Activated CD4-positive, alpha-beta T cell treated with anti-CD3 and anti-CD28 coated beads, Interleukin-2, Interleukin-6, amounts not matched to agents 100 ng/mL and 50 ng/mL, durations not matched to agents 16 hours and 8 hours (primary cell): ENCODE results near the gene SMC6.

Experiments
- DNase-seq: peaks from one replicate; pipeline ENCODE4 v3.0.0-alpha.2; 2020

The SMC6 gene

DNA sequence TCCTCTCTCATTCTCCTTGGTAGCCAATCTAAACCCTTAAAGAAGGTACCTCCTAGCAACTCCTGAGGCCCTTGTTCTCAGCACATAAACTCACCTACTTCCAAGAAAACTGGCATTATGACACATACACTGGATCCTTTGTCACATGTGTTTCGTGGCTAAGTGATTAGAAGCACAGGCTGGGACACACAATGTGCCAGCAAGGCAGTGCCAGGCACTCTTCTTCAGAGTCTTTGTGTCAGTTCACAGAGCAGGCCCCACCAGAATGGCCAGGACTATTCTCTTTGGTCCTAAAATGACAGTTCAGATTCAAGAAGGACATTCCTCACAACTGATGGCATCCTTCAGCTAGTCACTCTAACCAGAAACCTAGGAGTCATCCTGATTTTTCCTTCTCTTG lies 40.3 kb downstream of the SMC6 start:
- DNase-seq = peak; percentile 2

DNA sequence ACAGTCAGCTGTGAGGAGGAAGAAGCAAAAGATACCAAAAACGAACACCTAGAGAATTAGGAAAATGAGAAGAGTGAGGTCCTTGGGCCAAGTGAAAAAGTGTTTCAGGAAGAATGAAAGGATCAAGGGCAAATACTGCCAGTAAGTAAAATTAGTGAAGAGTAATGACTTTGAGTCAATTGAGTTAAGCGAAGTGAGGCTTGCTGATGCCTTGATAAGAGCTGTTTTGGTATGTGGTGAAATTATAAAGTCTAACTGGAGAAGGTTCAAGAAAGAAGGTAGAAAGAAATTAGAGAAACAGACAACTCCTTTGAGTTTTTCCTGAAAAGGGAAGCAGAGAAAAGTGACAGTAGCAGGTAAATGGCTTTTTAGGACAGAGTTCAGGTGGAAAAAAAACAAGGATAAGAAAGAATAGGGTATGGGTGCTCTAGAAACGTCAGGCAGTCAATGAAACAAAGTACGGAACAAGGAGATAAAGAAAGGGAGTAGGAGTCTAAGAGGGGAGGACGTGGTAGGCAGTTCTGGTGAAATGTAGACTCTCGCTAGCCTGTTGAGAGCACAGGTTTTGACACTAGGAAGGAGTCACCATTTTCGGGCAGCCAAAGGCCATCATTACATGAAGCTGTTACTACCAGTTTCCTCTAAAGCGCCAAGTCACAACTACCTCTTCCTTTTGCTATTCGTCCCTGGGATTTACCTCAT lies 42.9 kb downstream of the SMC6 start:
- DNase-seq = no peak

DNA sequence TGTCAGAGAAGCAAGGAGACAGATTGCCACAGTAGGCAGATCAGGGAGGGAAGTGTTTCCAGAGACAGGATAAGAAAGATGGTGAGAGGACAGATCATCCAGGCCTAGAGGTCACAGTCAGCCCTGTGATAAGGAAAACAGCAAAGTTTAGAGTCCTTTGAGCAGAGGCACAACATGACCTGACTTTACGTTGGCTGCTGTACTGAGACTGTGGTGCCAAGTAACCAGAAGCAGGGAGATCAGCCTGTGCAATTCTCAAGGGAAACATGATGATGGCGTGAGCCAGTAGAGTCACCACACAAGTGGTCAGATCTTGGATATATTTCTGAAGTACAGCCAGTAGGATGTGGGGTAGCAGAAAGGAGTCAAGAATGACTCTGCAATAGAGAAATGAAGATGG lies 43.7 kb downstream of the SMC6 start:
- no peak for DNase-seq

DNA sequence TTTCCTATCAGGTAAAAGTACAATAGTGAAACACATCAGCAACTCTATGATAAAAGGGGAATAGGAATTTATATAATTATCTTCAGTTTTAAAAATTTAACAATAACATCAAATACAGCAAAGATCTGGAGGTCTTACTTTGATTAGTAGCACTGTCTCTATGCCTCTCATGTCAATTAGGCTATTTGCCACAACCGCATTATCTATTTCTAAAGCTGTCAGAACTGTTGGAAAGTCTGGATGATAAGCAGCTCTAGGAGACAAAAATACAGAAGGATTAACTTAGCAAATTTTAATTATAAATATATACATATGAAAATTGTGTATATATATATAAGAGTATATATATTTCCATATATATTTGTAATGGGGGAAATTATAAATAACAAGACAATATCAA lies 45.1 kb downstream of the SMC6 start:
- no peak for DNase-seq

DNA sequence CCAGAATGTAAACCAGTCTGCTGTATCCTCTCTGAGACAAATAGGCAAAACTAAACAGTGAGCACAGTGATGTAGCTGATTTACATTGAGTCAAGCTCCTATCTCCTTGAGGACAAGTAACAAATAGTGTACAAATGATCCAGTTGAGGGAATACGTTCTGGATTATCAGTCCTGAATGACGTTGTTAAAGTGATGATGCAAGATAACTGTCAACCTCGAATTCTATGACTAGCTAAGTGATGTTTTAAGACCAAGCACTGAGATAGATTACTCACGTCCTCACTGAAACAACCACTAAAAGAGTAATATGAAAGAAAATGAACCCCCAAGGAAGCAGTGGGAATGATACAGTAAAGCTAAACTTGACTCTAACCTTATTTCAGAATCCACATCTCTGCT lies 46.8 kb downstream of the SMC6 start:
- no peak for DNase-seq

DNA sequence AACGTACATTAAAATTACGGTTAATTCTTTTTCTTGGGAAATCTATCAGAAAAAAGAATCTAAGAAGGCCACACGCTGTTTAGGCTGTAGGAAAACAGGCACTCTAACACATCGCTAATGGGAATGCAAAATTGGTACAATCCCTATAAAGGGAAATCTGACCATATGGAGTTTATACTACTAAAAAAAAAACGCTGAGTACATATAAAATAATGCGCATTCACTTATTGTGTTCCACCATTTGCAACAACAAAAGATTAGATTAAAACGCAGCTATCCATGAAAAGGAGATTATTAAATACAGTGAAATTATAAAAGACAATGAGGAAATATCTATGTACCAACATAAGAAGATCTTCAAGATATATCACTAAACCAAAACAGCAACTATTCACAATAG lies 62.8 kb downstream of the SMC6 start:
- DNase-seq = no peak

DNA sequence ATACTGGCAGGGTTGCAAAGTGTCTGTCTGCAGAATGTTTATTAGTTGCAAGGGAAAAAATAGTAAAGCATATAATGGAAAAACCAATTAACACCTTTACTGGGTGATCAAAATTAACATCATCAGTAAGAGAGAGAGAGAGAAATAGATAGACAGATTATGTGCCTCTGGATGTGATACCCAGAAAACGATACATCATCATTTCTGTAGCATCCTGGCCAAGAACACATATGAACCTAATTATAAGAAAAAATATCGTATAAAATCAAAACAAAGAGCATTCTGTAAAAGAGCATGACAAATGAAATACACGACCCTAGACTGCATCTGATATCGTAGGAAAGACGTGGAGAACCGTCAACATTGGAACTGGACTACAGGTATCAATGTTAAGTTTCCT lies 64.6 kb downstream of the SMC6 start:
- no peak for DNase-seq

DNA sequence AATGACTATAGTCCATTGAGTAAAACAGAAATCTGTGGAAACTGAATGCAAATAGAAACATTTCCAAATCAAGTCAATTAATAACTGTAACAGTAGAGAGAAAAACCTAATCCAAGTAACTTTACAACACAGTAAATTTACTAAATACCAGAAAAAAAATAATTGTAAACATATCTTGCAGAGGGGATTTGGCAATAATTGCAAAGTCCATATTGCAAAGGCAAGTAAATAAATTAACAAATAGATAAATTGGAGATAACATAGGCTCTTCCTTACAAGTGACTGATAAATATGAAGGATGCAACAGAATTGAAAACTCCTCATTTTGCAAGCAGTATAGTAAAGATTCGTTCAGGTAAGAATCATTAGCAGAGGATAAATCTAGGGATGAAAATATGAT lies 65.0 kb downstream of the SMC6 start:
- DNase-seq = no peak

DNA sequence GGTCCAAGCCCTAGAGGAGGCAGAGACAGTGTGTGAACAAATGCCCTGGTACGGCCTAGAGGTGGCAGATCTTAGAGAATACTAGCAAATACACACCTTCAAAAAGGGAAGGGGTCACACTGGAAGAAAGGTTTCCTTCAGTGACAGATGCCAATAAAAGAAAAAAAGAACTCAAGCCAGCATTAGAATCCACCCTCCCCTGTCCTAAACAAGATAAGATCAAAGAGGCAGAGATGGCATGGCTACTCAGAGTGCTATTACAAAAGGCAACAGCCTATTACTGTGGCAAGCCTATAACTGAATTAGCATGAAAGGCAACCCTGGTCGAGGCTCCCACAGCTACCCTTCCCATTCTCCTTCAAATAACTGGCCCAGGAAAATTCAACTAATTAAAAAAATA lies 69.6 kb downstream of the SMC6 start:
- DNase-seq = no peak

DNA sequence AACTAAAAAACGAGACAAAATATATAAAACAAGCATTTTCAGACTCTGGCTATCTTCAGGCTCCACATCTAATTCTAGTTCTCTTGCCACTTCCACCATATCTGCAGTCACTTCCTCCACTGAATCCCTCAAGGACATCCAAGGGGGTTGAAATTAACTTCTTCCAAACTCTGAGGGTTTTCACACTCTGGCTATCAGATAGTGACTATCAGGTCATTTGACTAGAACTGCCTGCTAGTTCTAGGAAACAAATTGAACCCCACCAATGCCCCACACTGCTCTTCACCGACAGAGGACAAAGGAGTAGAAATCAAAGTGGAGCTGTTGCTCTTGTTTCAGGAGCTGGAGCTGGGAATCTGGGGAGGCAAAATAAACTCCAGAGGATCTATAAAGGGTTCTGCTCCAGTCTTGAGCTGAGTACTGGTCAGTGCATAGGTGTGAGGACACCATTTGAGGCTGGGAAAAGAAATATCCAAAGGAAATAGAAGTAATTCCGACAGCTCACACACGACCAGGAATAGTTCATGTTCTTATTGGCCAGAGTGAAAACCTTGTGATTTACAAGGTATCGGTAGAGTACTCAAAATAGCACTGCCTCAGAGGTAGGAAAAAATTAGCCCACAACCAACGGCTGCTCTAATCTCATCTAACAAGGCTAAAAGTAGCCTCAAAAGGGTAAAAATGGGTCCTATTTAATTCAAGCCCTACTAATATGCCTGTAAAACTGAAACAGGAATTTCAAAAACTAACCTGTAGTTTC lies 71.3 kb downstream of the SMC6 start:
- no peak for DNase-seq

DNA sequence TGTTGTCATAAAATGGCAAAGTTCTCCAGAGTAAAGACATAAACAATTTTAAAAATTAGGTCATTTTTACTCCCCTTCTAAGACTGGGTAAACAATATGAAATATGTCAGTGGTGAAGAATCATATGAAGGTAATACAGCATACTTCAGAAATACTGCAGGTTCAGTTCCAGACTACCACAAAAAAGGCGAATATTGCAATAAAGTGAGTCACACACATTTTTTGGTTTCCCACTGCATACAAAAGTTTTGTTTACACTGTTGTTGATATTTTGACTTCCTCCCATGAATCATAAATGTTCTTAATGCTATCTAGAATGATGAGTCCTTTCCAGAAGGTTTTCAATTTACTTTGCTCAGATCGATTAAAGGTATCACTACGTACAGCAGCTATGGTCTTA lies 73.5 kb downstream of the SMC6 start:
- no peak for DNase-seq

DNA sequence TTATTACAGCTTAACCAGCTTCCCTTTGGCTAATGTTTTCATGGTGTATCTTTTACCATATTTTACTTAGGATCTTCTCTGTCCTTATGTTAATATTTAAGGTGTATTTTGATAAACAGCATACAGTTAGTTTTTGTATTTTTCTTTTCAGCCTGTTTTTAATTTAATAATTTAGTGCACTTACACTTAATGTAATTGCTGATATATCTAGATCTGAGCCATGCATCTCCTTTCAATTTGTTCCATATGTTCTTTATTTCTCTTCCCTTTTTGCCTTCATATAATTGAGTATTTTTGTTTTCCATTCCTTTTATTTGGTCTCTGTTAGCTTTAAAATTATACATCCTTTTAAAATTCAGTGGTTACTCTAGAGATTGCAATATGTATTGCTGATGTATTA lies 78.8 kb downstream of the SMC6 start:
- DNase-seq = no peak

DNA sequence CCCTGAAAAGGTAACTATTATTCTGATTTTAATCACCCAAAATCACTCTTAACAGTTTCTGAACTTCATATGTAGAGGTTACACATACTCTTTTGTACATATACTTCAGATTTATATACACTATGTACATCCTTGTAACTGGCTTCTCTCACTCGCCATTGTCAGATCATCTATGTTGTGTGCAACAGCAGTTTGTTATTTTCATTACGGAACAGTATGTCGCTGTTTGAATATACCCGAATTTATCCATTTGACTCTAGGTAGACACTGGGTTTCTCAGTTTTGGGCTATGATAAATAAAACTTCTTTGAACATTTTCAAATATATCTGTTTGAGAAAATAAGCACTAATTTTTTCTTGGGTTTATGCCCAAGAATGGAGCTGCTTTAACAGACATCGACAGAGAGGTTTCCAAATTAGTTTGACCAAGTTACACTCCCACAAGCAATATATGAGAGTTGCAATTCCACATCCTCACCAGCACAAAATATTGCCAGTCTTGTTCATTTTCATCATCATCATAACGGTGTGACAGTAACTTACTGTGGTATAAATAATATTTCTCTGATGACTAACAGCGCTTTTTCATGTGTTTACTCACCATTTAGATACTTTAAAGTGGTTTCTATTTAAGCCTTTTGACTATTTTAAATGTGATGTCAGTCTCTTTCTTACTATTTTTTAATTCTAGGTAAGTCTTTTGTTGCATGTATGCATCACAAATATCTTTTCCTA lies 80.9 kb downstream of the SMC6 start:
- DNase-seq = peak; percentile 58

DNA sequence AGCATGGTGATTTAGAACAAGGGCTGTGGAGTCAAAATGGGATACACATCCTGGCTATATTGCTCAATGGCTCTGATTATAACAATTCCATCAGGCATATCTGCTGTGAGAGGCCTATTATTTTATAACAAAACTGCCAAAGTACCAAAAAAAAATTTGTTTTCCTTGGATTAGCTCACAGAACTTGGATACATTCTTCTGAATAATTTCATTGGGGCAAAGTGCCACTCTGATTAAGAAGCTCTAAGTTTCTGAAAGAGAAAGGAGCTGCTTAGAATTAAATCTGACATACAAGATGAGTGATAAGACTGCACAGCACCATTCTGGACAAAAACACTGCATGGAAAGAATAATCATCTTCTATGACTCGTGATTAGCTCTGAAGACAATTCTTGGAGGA lies 85.7 kb downstream of the SMC6 start:
- DNase-seq = no peak

DNA sequence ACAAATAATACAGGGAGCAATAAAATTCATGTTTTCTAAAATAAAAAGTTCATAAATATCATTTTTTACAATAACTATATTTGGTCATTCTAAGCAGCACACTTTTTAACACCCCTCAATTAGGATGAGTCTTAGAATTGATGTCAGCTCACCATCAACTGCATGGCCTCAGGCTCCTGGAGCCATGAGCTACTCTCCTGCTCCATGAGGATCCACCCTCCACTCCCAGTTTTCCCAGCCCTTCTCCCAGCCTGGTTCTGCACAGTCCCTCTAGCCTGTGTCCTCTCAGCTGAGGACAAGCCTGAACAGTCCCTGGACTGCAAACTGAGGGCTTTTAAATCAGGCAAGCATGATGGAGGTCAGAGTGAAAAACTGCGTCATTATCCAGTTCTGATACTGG lies 89.1 kb downstream of the SMC6 start:
- DNase-seq = no peak

DNA sequence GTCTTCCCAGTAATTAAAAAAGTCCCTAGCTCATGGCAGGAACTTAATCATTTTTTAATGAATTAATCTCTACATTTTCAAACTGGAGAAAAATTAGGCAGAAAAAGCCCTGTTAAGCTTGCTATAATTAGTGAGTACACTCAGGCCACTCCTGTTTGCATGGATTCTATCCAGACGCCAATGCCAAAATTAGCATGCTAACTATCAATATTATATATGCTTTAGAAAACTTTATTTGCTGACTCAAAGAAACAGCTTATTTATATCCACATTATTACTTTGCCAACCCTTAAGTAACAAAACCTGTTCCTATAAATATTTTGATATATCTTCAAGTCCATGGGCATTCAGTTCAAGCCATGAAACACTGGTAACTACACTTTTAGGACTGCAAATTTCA lies 90.9 kb downstream of the SMC6 start:
- DNase-seq = no peak

DNA sequence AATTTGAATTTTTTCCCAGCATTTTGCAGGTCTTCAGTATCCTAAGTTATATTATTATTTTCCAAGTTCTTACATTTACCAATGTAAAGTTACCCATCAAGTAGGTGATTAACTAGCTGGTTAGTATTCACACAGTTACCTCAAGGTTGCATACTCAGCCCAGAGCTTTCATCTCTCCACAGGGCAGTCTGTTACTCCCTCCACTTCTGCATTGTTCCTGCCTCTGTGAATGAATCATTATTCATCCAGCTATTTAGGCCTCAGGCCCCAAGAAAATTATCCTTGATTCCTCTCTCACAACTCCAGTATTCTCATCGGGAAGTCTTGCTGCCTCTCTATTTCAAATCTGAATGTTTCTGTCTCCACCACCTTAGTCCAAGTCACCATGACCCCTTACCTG lies 92.2 kb downstream of the SMC6 start:
- no peak for DNase-seq

DNA sequence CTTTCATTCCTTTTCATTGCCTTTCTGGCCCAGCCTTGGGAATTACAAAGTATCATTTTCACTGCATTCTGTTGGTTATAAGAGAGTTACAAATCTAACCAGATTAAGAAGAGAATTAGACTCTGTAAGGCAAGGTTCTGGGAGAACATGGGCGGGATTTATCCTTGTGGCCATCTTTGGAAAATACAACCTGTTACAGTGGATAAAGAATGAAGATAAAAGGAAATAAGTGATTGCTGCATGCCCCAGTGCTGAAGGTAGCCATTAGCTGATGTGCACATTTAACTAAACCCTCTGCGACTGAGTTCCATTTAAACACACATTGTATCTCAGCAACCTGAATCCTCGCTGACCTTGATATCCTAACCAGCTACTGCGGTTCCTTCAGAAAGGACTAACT lies 93.4 kb downstream of the SMC6 start:
- DNase-seq = no peak

DNA sequence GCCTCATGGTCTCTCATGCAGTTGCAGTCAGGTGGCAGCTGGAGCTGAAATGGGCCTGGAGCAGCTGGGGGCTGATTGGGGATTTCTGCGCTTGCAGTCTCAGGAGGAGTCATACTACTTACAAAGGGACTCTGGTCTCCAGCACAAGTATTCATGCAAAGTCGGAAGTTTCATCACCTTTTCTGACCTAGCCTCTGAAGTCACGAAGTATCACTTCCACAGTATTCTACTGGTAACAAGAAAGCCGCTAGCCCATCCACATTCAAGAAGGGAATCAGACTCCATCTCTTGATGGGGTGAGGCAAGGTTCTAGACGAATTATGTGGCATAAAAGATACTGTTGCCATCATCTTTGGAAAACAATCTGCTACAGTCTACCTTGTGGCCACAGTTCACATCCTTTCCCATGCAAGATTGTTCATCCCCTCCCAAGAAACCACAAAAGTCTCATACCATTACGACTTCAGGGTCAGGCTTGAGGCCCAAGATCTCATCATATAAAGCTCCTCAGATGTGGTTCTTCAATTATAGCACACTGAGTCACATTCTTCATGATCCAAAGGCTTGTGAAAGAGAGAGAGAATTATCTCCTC lies 95.3 kb downstream of the SMC6 start:
- peak; percentile 64 for DNase-seq

DNA sequence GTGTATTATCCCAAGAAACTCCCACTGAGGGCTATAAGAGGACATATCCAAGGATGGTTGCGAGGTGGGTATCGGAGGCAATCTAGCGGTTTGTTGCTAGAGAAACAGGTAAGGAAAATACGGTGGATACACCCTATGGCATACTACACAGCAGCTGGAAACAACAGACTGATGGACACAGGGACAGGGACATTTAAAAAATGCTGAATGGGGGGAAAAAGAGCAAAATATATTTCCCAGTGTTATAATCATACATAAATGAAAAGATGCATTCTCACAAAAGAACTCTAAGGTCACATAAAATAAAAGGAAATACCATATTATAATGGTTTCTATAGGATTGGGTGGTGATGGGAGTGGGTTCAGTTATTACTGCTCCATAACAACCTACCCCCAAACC lies 95.9 kb downstream of the SMC6 start:
- DNase-seq = no peak

DNA sequence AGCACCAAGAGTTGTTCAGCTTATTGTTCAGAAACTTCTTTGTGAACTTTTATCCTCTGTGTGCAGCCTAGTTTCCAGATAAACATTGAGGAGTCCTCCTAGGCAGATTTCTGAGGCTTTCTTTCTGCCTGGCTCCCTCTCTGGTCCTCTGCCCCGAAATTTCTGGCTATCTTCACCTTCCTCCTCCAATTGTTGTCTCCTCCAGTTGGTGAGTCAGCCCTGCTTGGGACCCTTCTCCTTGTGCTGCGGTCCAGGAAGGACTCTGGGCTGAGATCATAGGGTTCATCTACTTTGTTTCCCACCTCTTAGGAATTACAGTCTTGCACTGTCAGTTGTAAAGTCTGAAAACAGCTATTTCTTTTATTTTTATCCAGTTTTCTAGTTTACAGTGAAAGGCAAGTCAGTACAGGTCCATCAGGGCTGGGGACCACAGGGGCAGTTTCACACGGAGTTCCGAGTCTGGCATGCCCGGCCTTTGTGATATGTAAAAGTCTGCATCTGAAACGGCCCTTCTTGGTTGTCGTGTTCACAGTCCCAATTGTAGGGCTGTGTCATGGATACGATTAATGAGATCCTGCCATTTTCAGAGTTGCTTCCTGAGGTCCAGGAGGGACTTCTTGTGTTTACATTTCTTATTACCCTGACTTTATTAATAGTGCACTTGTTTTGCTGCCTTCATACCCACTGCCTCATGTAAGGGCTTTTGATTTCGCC lies 100.8 kb downstream of the SMC6 start:
- DNase-seq = no peak

DNA sequence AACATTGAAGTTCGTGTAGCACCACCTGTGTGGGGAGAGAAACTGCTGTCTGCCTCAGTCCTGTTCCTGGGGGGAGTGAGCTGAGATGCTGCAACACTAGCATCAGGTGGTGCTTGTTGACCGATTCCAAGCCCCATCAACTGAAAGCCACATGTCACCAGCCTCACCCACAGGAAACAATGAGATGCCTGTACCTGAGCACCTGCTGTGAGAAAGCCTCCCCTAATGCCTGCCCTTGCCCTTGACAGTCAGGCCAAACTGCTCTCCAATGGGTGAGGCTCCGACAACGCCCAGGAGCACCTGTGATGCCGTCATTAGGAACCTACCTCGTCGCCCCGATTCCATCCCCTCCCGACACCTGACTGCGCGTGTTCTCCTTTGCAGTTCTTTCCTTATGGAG lies 104.6 kb downstream of the SMC6 start:
- DNase-seq = no peak

DNA sequence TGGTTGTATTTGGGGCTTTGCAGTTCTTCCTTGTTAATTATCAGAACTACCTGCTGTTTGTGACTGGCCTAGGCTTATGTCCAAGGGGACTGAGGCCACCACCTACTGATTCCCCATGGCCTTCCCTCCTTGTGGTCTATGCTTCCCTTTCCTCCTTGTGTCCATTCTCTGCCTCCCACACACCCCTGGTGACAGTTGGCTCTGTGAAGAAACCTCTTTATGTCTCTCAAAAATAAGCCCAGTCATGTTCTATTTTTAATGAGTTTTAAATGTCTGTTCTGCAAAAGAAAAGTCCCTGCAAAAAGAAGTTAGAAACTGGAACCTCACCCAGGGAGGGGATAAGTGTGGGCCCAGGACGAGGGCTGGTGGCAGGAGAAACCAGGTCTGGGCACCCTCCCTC lies 105.0 kb downstream of the SMC6 start:
- no peak for DNase-seq
